GM12872 (cell line): Measurements from ENCODE around the gene PRKAG1.

Source experiments
- CTCF ChIP-seq: IDR thresholded peaks from 3 replicates; pipeline ENCODE4 v1.5.1; 2011; ENCODE audit warnings: low read depth, mild to moderate bottlenecking, low read length, moderate library complexity; ENCODE audit not compliant: insufficient read depth

The PRKAG1 gene

GRCh38 chr12:48980953-48981756, 37.4 kb downstream of the PRKAG1 start:
- TF ChIP-seq CTCF: peak; percentile 20; the same call in 2 of the 3 replicates

GRCh38 chr12:48980389-48980952, 38.1 kb downstream of the PRKAG1 start:
- 0 out of 3 replicates have a peak, but pooled peaks have one; percentile 22 for TF ChIP-seq CTCF

- no peak for TF ChIP-seq CTCF
Observed at GRCh38 chr12:48979602-48980388, 38.8 kb downstream of the PRKAG1 start.

- TF ChIP-seq CTCF: no peak
Observed at GRCh38 chr12:48978741-48979601, 39.6 kb downstream of the PRKAG1 start.

GRCh38 chr12:48978291-48978740, 40.3 kb downstream of the PRKAG1 start, which contains the start of gene WNT1:
WNT1 (plus strand) TSS chr12:48978322; CDS start chr12:48978651, 329 bp downstream.
- no peak for TF ChIP-seq CTCF

- peak; percentile 79 for TF ChIP-seq CTCF
Observed at GRCh38 chr12:48977290-48978281, 41.0 kb downstream of the PRKAG1 start.
